Neural crest cell (in vitro differentiated cells): ENCODE data around the gene ATP12A. TPM values are rescaled to one million over a fixed set of nuclear protein-coding genes. Genes with fewer than 3 reads are reported as not detected.

Experiments used
- DNase-seq: peaks from one replicate; pipeline ENCODE4 v3.0.0; 2021; ENCODE audit warnings: low read depth, mixed read lengths, low spot score
- H3K27ac Mint-ChIP-seq: one replicate; pipeline ENCODE4 v1.8.0; 2021; ENCODE audit warnings: mild to moderate bottlenecking, mixed read lengths; ENCODE audit not compliant: unreplicated experiment
- H3K27me3 Mint-ChIP-seq: 2 replicates; pipeline ENCODE4 v1.8.0; 2021; ENCODE audit warnings: low read depth, mild to moderate bottlenecking, mixed read lengths
- H3K36me3 Mint-ChIP-seq: 2 replicates; pipeline ENCODE4 v1.8.0; 2021; ENCODE audit warnings: low read depth, mild to moderate bottlenecking, mixed read lengths
- H3K4me1 Mint-ChIP-seq: 2 replicates; pipeline ENCODE4 v1.8.0; 2021; ENCODE audit warnings: mixed read lengths
- H3K4me3 Mint-ChIP-seq: one replicate; pipeline ENCODE4 v1.8.0; 2021; ENCODE audit warnings: mild to moderate bottlenecking, mixed read lengths
- H3K9me3 Mint-ChIP-seq: 2 replicates; pipeline ENCODE4 v1.8.0; 2021; ENCODE audit warnings: mixed read lengths
- total RNA-seq: library from RNA; stranded (reverse); gene quantifications from 2 replicates; pipeline ENCODE4 v1.2.1, GENCODE V29; 2021
- TF ChIP-seq, protein P1 (sequence below): fragments of 200-600 bp; sonication (generic); conservative IDR thresholded peaks from 2 replicates; pipeline ENCODE4 v1.5.0; 2021; ENCODE audit warnings: antibody characterized with exemption, mild to moderate bottlenecking

ATP12A gene
- total RNA-seq, 1 donor from 2014 or later = 0.12 TPM

DNA sequence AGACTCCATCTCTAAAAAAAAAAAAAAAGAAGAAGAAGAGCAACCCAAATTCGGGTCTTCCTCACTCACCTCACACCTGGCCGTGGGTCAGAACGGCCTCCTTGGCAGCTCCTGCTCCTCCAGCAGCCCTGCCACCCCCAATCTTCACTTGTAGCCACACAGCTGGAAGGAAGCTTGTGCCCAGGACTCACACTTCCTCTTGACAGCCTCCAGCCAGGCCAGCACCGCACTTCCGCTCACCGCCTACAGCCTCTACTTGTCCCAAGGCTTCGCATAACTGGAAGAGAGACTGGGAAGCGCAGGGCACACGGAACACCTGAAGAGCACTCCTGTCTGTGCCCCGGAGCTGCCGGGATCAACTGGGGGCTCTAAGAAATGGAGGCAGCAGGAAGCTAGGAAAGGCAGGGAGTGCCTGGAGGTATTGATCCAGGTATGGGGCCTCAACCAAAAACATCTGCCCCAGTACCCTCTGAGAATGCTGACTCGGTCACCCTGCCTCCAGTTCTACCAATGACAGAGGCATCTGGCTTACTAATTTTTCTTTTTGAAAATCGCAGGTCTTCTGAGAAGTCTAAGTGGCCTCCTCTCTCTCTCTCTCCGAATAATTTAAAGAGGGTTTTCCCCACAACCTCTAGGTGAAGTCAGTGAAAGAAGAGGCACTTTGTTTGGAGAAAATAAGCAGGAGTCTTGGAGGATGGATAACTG, 31.1 kb upstream of the ATP12A start:
- Mint-ChIP-seq H3K4me3 (no peak overlapping the region), H3K27ac (no peak overlapping the region), H3K27me3 (no peaks in the 10 kb centered on the region), H3K4me1 (no peaks in the 10 kb centered on the region), H3K36me3 (no peaks in the 10 kb centered on the region), H3K9me3 (no peaks in the 10 kb centered on the region)
- DNase-seq = no peak
- TF ChIP-seq, protein P1, sequence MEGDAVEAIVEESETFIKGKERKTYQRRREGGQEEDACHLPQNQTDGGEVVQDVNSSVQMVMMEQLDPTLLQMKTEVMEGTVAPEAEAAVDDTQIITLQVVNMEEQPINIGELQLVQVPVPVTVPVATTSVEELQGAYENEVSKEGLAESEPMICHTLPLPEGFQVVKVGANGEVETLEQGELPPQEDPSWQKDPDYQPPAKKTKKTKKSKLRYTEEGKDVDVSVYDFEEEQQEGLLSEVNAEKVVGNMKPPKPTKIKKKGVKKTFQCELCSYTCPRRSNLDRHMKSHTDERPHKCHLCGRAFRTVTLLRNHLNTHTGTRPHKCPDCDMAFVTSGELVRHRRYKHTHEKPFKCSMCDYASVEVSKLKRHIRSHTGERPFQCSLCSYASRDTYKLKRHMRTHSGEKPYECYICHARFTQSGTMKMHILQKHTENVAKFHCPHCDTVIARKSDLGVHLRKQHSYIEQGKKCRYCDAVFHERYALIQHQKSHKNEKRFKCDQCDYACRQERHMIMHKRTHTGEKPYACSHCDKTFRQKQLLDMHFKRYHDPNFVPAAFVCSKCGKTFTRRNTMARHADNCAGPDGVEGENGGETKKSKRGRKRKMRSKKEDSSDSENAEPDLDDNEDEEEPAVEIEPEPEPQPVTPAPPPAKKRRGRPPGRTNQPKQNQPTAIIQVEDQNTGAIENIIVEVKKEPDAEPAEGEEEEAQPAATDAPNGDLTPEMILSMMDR = no peak

DNA sequence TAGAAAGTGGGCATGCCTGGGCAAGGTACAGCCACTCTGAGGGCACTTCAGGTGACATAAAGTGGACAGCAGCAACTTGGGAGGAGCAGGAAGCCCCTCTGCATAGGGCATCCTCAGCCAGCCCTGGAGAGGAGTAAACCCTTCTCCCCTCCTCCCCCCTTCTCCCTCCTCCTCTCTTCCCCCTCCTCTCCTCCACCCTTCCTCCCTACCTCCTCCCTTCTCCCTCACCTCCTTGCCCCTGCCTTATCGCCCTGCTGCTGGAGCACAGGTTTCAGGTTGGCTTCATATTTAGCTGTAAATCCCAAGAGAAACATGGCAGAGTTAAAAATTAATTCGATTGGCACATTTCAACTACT, 30.5 kb upstream of the ATP12A start:
- Mint-ChIP-seq H3K36me3 (no peaks in the 10 kb centered on the region), H3K4me3 (no peak overlapping the region), H3K9me3 (no peaks in the 10 kb centered on the region), H3K4me1 (no peaks in the 10 kb centered on the region), H3K27ac (no peak overlapping the region), H3K27me3 (no peaks in the 10 kb centered on the region)
- no peak for DNase-seq
- TF ChIP-seq, protein P1 = no peak

DNA sequence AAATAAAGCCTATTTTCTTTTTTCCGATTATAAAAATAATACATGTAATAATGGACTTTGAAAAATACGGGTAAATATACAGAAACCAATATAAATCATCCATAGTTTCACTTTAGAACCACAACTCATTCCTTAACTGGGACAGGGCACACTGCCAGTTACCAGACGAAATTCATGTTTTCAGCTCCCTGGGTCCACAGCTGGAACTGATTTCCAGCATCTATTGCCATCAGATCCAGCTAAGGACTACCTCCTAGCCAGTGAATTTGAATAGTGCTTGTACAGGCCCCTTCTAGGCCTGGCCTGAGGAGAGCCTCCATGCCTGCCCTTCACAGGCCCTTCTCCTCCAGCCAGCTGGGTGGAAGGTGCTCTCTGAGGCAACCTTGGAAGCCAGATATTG, 30.0 kb upstream of the ATP12A start:
- H3K27me3 Mint-ChIP-seq = no peaks in the 10 kb centered on the region
- TF ChIP-seq, protein P1 = no peak
- H3K27ac Mint-ChIP-seq = no peak overlapping the region
- DNase-seq = no peak
- H3K9me3 Mint-ChIP-seq = no peaks in the 10 kb centered on the region
- no peak overlapping the region for H3K4me3 Mint-ChIP-seq
- H3K36me3 Mint-ChIP-seq = no peaks in the 10 kb centered on the region
- no peaks in the 10 kb centered on the region for H3K4me1 Mint-ChIP-seq

DNA sequence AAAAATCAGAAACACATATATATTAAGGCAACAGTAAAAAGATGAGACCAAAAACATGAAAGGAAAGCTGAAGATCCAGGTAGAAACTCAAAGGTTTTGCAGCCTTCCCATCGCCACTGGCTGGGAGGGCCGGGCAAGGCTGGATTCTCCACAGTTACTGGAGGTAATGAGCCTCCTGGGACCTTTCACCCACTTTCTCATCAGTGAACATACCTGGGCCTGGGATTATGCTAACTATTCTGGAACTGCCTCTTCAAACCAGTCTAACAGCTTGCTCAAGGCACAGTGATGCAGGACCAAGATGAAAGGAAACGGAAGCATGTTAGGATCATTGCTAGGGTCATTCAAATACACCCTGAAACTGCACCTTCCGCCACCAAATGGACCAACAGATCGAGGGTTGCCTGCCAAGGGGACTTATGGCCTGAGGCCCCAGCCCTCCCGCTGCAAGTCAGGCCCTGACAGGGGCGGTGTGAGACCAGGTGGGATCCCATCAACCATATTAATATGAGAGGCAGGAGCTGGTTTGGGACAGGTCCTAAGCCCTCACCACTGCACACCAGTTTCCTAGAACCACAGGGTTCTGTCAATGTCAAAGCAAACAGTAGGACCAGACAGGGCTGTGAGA, 28.4 kb upstream of the ATP12A start:
- DNase-seq = no peak
- Mint-ChIP-seq H3K36me3 (no peaks in the 10 kb centered on the region), H3K27ac (no peak overlapping the region), H3K4me1 (no peaks in the 10 kb centered on the region), H3K4me3 (no peak overlapping the region), H3K27me3 (no peaks in the 10 kb centered on the region), H3K9me3 (no peaks in the 10 kb centered on the region)
- TF ChIP-seq, protein P1 = no peak

DNA sequence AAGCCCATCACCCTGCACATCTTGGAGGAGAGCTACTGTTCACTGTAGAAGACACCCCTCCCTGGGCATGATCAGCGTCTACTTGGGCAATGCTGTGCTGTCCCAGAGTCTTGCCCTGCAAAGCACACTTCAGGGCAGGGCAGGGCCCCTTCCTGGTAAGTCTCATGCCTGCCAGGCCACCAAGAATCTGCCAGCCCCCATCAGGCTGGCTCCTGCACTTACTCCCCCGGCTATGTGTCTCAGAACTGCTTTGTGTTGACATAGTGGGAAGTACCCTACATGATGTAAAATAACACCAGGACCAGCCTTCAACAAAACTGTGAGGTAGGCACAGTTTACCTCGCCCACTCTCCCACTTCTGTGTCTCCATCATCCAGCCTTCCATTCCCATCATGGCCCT, 27.8 kb upstream of the ATP12A start:
- DNase-seq = no peak
- Mint-ChIP-seq H3K36me3 (no peaks in the 10 kb centered on the region), H3K4me3 (no peak overlapping the region), H3K27me3 (no peaks in the 10 kb centered on the region), H3K4me1 (no peaks in the 10 kb centered on the region), H3K27ac (no peak overlapping the region), H3K9me3 (no peaks in the 10 kb centered on the region)
- TF ChIP-seq, protein P1 = no peak
